ENCODE results near the gene LNPEP.
"Not testable (repeated sequence)": the region's sequence is repeated elsewhere in the genome, so short reads cannot be mapped to it uniquely, and the experiment has no call there.

The LNPEP gene

GRCh38 chr5:97084782-97085458 lies 149.0 kb downstream of the LNPEP start:
- not testable (repeated sequence) for H3K9ac ChIP-seq (ENCODE audit: low read depth, low read length); H3K4me1 ChIP-seq (ENCODE audit: insufficient read depth, low read length); H3K36me3 ChIP-seq (ENCODE audit: insufficient read depth, low read length); H3K9me3 ChIP-seq (ENCODE audit: control insufficient read depth, insufficient read depth, low read length)

GRCh38 chr5:97085459-97086181 lies 149.7 kb downstream of the LNPEP start:
- Histone ChIP-seq H3K9me3 (ENCODE audit: control insufficient read depth, insufficient read depth, low read length) (no peaks in the 10 kb centered on the region; the same call in 1 of the 2 replicates), H3K9ac (ENCODE audit: low read depth, low read length) (no peak overlapping the region), H3K36me3 (ENCODE audit: insufficient read depth, low read length) (no peaks in the 10 kb centered on the region), H3K4me1 (ENCODE audit: insufficient read depth, low read length) (no peaks in the 10 kb centered on the region)

Measured in ES-I3 (cell line).